Measurements from ENCODE around the gene BSND.
"Not testable (repeated sequence)": the region's sequence is repeated elsewhere in the genome, so short reads cannot be mapped to it uniquely, and the experiment has no call there.

The BSND gene

GRCh38 chr1:55024163-55024562 lies 25.4 kb downstream of the BSND start:
- DNase-seq, result not testable (repeated sequence)

- not testable (repeated sequence) for DNase-seq
Observed at GRCh38 chr1:55026682-55027081, 27.9 kb downstream of the BSND start.

GRCh38 chr1:55031098-55031497 lies 32.4 kb downstream of the BSND start:
- not testable (repeated sequence) for DNase-seq

- DNase-seq, result no peak
Observed at GRCh38 chr1:55033265-55033614, 34.5 kb downstream of the BSND start.

GRCh38 chr1:55034476-55035133 lies 35.9 kb downstream of the BSND start:
- DNase-seq, result no peak

GRCh38 chr1:55035904-55036303 lies 37.2 kb downstream of the BSND start:
- DNase-seq, result no peak

GRCh38 chr1:55037733-55038551 lies 39.2 kb downstream of the BSND start:
- DNase-seq, result no peak

GRCh38 chr1:55038552-55038838 lies 39.8 kb downstream of the BSND start:
- no peak for DNase-seq

GRCh38 chr1:55038974-55039341 lies 40.2 kb downstream of the BSND start:
- DNase-seq, result no peak

- DNase-seq, result no peak
Observed at GRCh38 chr1:55039342-55040082, 40.8 kb downstream of the BSND start, which contains the start of gene PCSK9. TSS of gene PCSK9 (plus strand) at chr1:55039548. CDS start at chr1:55039838, 290 bp downstream.

GRCh38 chr1:55040083-55040932 lies 41.6 kb downstream of the BSND start:
- no peak for DNase-seq

- DNase-seq, result no peak
Observed at GRCh38 chr1:55040933-55041494, 42.3 kb downstream of the BSND start.

GRCh38 chr1:55041613-55042012 lies 42.9 kb downstream of the BSND start:
- no peak for DNase-seq

- no peak for DNase-seq
Observed at GRCh38 chr1:55043011-55043410, 44.3 kb downstream of the BSND start.

GRCh38 chr1:55043726-55044125 lies 45.0 kb downstream of the BSND start:
- DNase-seq, result no peak

- DNase-seq, result no peak
Observed at GRCh38 chr1:55044617-55045397, 46.1 kb downstream of the BSND start.

GRCh38 chr1:55045430-55045829 lies 46.7 kb downstream of the BSND start:
- no peak for DNase-seq

GRCh38 chr1:55046871-55047270 lies 48.1 kb downstream of the BSND start:
- DNase-seq, result no peak

GRCh38 chr1:55047611-55048010 lies 48.9 kb downstream of the BSND start:
- DNase-seq, result no peak

GRCh38 chr1:55048453-55049270 lies 49.9 kb downstream of the BSND start:
- DNase-seq, result no peak

Measured in KG1 (cell line).